Prostate gland (tissue), 2 donors: ENCODE measurements around the gene STX12. TPM values are rescaled to one million over a fixed set of nuclear protein-coding genes. Genes with fewer than 3 reads are reported as not detected.
"Not testable (repeated sequence)": the region's sequence is repeated elsewhere in the genome, so short reads cannot be mapped to it uniquely, and the experiment has no call there.

Source experiments
- DNase-seq: peaks from one replicate; pipeline ENCODE4 v3.0.0-alpha.2; 2019; ENCODE audit warnings: low spot score
- H3K27ac ChIP-seq, 2 donors: fragments of 200-600 bp; sonication (generic); 2 replicates each; pipeline ENCODE4 v1.5.1; 2017 to 2019
- H3K27me3 ChIP-seq: fragments of 200-600 bp; sonication (generic); replicated peaks from 2 replicates; pipeline ENCODE4 v1.5.1; 2019; ENCODE audit not compliant: insufficient read depth
- H3K36me3 ChIP-seq, 2 donors: fragments of 200-600 bp; sonication (generic); 1 replicate in 1 of 2; 2 replicates in 1 of 2; pipeline versions ENCODE4 v1.5.1 to v1.8.1; 2017 to 2019
- H3K4me1 ChIP-seq: fragments of 200-600 bp; sonication (generic); replicated peaks from 2 replicates; pipeline ENCODE4 v1.5.1; 2019
- H3K4me3 ChIP-seq, 2 donors: fragments of 200-600 bp; sonication (generic); 2 replicates each; pipeline ENCODE4 v1.5.1; 2017 to 2019
- H3K9me3 ChIP-seq: fragments of 200-600 bp; sonication (generic); 2 replicates; pipeline ENCODE4 v1.5.1; 2017
- POLR2A ChIP-seq: fragments of 450-650 bp; IDR thresholded peaks from one replicate; pipeline ENCODE4 v1.6.1; 2016; ENCODE audit warnings: antibody characterized with exemption, mild to moderate bottlenecking
- POLR2AphosphoS5 ChIP-seq: sonication (generic); formaldehyde crosslinking; IDR thresholded peaks from one replicate; pipeline ENCODE4 v1.6.1; 2017; ENCODE audit warnings: antibody characterized with exemption
- WGBS: methylation state at CpG from one replicate; pipeline ENCODE4 v1.1.5; 2018; 5-methylcytosine and 5-hydroxymethylcytosine counted together
- intact Hi-C: fragments of 100-400 bp; cut with DNase I; formaldehyde crosslinking; loops from one replicate; pipeline ENCODE4 v1.14.2; 2022
- total RNA-seq, 2 donors: library from RNA; depleted of rRNA; stranded (reverse); fragments of >200 nt; gene quantifications; one replicate each; pipeline ENCODE4 v1.1.0, GENCODE V29; 2016
- TF ChIP-seq, protein P1 (sequence below), 4 experiments: fragments of 200-600 bp in 2 of 4; fragments of 450-650 bp in 2 of 4; sonication (generic) in 2 of 4; IDR thresholded peaks; 1 replicate in 3 of 4; 2 replicates in 1 of 4; pipeline ENCODE4 v1.5.1; 2016 to 2019; ENCODE audit warnings: antibody characterized with exemption in 4 of 4, mild to moderate bottlenecking in 2 of 4, moderate library complexity in 2 of 4

STX12 gene
- total RNA-seq, 2 donors from 2014 or later, result 53.1 to 64.9 TPM

DNA sequence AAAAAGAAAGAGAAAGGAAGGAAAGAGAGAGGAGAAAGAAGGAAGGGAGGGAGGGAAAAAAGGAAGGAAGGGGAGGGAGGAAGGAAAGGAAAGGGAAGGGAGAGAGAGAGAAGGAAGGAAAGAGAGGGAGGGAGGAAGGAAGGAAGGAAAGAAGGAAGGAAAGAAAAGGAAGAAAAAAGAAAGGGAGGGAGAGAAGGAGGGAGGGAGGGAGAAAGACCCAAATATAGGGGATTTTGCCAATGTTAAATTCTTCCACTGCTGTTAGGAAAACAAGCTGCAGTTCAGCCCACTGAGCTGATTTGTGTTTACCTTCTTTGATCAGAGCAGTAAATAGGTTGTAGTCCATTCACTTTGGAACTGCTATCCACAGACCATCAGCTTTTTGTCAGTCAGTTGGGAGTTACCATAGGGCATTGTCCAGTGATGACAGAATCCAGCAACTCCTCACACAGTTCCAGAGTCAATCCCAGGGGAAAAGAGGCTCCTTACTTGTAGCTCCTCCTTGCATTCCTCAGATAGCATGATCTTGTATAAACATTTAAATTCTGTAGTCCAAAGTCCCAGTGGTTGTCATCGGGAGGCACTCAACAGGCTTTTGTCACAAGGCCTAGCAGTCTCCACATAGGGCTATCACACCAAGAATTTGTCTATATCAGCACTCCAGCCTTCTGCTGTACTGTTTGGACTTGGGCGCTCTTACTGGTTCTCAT lies 44.1 kb downstream of the STX12 start:
- TF ChIP-seq POLR2AphosphoS5 (no peak), POLR2A (no peak)
- TF ChIP-seq, protein P1, sequence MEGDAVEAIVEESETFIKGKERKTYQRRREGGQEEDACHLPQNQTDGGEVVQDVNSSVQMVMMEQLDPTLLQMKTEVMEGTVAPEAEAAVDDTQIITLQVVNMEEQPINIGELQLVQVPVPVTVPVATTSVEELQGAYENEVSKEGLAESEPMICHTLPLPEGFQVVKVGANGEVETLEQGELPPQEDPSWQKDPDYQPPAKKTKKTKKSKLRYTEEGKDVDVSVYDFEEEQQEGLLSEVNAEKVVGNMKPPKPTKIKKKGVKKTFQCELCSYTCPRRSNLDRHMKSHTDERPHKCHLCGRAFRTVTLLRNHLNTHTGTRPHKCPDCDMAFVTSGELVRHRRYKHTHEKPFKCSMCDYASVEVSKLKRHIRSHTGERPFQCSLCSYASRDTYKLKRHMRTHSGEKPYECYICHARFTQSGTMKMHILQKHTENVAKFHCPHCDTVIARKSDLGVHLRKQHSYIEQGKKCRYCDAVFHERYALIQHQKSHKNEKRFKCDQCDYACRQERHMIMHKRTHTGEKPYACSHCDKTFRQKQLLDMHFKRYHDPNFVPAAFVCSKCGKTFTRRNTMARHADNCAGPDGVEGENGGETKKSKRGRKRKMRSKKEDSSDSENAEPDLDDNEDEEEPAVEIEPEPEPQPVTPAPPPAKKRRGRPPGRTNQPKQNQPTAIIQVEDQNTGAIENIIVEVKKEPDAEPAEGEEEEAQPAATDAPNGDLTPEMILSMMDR (IDR thresholded peaks at IDR 0.05), result no peak
- Histone ChIP-seq H3K27ac (no peak overlapping the region), H3K27me3 (no peaks in the 10 kb centered on the region), H3K36me3 (no peaks in the 10 kb centered on the region), H3K9me3 (no peaks in the 10 kb centered on the region), H3K4me1 (no peaks in the 10 kb centered on the region), H3K4me3 (no peak overlapping the region)
- intact Hi-C loops, result no loop called here
- no peak for DNase-seq
- WGBS, result 54% methylated on average over 2 of the region's 2 CpGs

- 83% methylated on average over 8 of the region's 8 CpGs for WGBS
- DNase-seq, result no peak
- intact Hi-C loops, result no loop called here
- H3K4me3 ChIP-seq, result no peak overlapping the region
- H3K27me3 ChIP-seq, result no peaks in the 10 kb centered on the region
- no peaks in the 10 kb centered on the region for H3K4me1 ChIP-seq
- H3K9me3 ChIP-seq, result no peaks in the 10 kb centered on the region
- no peaks in the 10 kb centered on the region for H3K36me3 ChIP-seq
- H3K27ac ChIP-seq, result no peak overlapping the region
- no peak for TF ChIP-seq POLR2AphosphoS5
- TF ChIP-seq, protein P1 (IDR thresholded peaks at IDR 0.05), result no peak
- no peak for TF ChIP-seq POLR2A
Observed at GRCh38 chr1:27821761-27822315, 48.8 kb downstream of the STX12 start.

- H3K36me3 ChIP-seq, result no peaks in the 10 kb centered on the region
Observed at GRCh38 chr1:27823784-27824183, 50.8 kb downstream of the STX12 start.

DNA sequence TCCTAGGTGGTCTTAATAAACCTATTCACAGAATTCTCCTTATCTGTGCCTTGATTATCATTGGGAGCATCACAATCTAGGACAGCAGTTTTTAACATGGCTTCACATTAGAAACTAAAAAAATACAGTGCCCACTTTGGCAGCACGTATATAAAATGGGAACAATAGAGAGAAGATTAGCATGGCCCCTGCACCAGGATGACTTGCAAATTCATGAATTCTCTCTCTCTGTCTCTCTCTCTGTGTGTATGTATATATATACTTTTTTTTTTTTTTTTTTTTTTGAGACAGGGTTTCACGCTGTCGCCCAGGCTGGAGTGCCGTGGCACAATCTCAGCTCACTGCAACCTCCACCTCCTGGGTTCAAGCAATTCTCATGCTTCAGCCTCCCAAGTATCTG lies 51.4 kb downstream of the STX12 start:
- WGBS, result over 99% methylated on average over 4 of the region's 4 CpGs
- TF ChIP-seq, protein P1 (IDR thresholded peaks at IDR 0.05), result no peak
- TF ChIP-seq POLR2AphosphoS5, result no peak
- TF ChIP-seq POLR2A, result no peak
- no peak for DNase-seq
- intact Hi-C loops, result no loop called here
- H3K4me3 ChIP-seq, result no peak overlapping the region
- H3K36me3 ChIP-seq, result no peaks in the 10 kb centered on the region
- H3K9me3 ChIP-seq, result no peaks in the 10 kb centered on the region
- no peaks in the 10 kb centered on the region for H3K4me1 ChIP-seq
- no peaks in the 10 kb centered on the region for H3K27me3 ChIP-seq
- no peak overlapping the region for H3K27ac ChIP-seq

More at GRCh38 chr1:27823784-27824183, 50.8 kb downstream of the STX12 start:
- 99% methylated on average over 4 of the region's 4 CpGs for WGBS
- Histone ChIP-seq H3K4me3 (no peak overlapping the region), H3K27ac (no peak overlapping the region), H3K27me3 (no peaks in the 10 kb centered on the region), H3K4me1 (no peaks in the 10 kb centered on the region), H3K9me3 (no peaks in the 10 kb centered on the region)
- intact Hi-C loops, result no loop called here
- TF ChIP-seq, protein P1 (IDR thresholded peaks at IDR 0.05), result no peak
- TF ChIP-seq POLR2AphosphoS5 (no peak), POLR2A (no peak)
- no peak for DNase-seq

DNA sequence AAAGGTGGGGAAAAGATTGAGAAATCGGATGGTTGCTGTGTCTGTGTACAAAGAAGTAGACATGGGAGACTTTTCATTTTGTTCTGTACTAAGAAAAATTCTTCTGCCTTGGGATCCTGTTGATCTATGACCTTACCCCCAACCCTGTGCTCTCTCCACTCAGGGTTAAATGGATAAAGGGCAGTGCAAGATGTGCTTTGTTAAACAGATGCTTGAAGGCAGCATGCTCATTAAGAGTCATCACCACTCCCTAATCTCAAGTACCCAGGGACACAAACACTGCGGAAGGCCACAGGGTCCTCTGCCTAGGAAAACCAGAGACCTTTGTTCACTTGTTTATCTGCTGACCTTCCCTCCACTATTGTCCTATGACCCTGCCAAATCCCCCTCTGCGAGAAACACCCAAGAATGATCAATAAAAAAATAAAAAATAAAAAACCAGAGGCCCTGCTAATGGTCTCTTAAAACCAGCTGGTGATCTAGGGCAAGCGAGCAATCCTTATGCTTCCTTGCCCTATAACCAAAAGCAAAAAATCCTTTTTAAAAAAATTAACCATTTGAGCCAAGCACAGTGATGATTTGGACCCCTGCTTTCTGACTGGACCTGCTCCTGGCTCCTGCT lies 56.4 kb downstream of the STX12 start:
- 73% methylated on average over 4 of the region's 4 CpGs for WGBS
- DNase-seq, H3K4me1 ChIP-seq, H3K9me3 ChIP-seq, H3K4me3 ChIP-seq, H3K36me3 ChIP-seq, H3K27me3 ChIP-seq, intact Hi-C loops: not testable (repeated sequence)
- peak overlapping the region in 1 of 2 donors; percentile 89 for H3K27ac ChIP-seq
